Osteocyte (in vitro differentiated cells): Measurements from ENCODE around the gene ASTN2. TPM values are rescaled to one million over a fixed set of nuclear protein-coding genes. Genes with fewer than 3 reads are reported as not detected.

Experiments used
- DNase-seq: peaks from one replicate; pipeline ENCODE4 v3.0.0; 2021; ENCODE audit warnings: mixed read lengths; ENCODE audit not compliant: unreplicated experiment; ENCODE audit errors: extremely low spot score
- H3K27ac Mint-ChIP-seq: one replicate; pipeline ENCODE4 v1.8.0; 2021; ENCODE audit warnings: mild to moderate bottlenecking, mixed read lengths; ENCODE audit not compliant: unreplicated experiment
- H3K27me3 Mint-ChIP-seq: one replicate; pipeline ENCODE4 v1.8.0; 2021; ENCODE audit warnings: mixed read lengths; ENCODE audit not compliant: unreplicated experiment
- H3K36me3 Mint-ChIP-seq: one replicate; pipeline ENCODE4 v1.8.0; 2021; ENCODE audit warnings: mixed read lengths; ENCODE audit not compliant: unreplicated experiment
- H3K4me1 Mint-ChIP-seq: one replicate; pipeline ENCODE4 v1.8.0; 2021; ENCODE audit warnings: mixed read lengths; ENCODE audit not compliant: unreplicated experiment
- H3K4me3 Mint-ChIP-seq: one replicate; pipeline ENCODE4 v1.8.0; 2021; ENCODE audit warnings: mild to moderate bottlenecking, moderate library complexity, mixed read lengths; ENCODE audit not compliant: unreplicated experiment
- H3K9me3 Mint-ChIP-seq: one replicate; pipeline ENCODE4 v1.8.0; 2021; ENCODE audit warnings: mixed read lengths; ENCODE audit not compliant: unreplicated experiment
- CTCF ChIP-seq: fragments of 200-600 bp; sonication (generic); IDR thresholded peaks from 2 replicates; pipeline ENCODE4 v1.5.0; 2021; ENCODE audit warnings: antibody characterized with exemption, mild to moderate bottlenecking, moderate library complexity
- total RNA-seq: library from RNA; stranded (reverse); gene quantifications from 2 replicates; pipeline ENCODE4 v1.2.1, GENCODE V29; 2021

ASTN2 gene
- total RNA-seq, 1 donor from 2014 or later, result 2.3 TPM

- H3K27ac Mint-ChIP-seq, result no peak overlapping the region
- H3K36me3 Mint-ChIP-seq, result no peaks in the 10 kb centered on the region
- no peaks in the 10 kb centered on the region for H3K4me1 Mint-ChIP-seq
- H3K27me3 Mint-ChIP-seq, result no peaks in the 10 kb centered on the region
- peaks cover under 1% of the 10 kb centered on the region for H3K9me3 Mint-ChIP-seq
- no peak for DNase-seq
- no peak for TF ChIP-seq CTCF
- H3K4me3 Mint-ChIP-seq, result no peak overlapping the region
Measured at GRCh38 chr9:117343427-117343826, 71.4 kb downstream of the ASTN2 start.

DNA sequence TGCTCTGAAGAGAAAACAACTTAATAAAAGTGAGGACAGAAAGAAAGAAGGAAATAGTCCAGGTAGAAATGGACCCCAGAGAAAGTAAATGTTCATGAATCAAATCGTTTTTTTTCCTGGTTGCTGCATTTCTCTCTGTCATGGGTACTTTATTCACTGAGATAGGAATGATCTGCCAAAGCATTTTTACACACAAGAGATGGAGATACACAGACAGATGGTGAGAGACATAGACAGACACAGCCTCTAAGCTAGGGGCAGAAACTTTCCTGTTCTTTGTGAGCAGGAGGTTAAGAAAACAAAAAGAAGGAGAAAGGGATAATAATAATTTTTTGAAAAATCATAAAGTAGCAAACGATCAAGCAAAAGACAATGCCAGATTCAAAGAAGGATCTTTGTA lies 73.7 kb downstream of the ASTN2 start:
- no peaks in the 10 kb centered on the region for H3K4me1 Mint-ChIP-seq
- H3K27ac Mint-ChIP-seq, result no peak overlapping the region
- no peak for TF ChIP-seq CTCF
- H3K4me3 Mint-ChIP-seq, result no peak overlapping the region
- H3K9me3 Mint-ChIP-seq, result peaks cover 4% of the 10 kb centered on the region
- H3K36me3 Mint-ChIP-seq, result no peaks in the 10 kb centered on the region
- H3K27me3 Mint-ChIP-seq, result no peaks in the 10 kb centered on the region
- DNase-seq, result no peak

DNA sequence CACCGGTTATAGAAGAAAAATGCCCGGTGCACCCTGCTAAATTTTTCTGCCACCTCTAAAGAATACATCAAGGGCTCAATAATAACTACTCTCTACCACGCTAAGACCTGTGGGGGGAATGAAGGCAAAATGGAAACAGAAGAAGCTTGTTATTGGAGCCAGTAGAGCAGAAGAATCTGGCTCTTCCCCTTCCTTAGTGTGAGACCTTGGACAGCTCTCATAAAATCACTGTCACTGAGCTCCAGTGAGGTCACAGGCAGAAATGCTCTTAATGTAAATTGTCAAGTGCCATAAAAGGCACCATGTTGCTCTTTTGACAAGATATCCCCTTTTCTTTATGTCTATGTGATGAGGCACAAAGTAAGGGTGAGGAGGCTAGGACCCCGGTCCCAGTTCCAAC lies 74.4 kb downstream of the ASTN2 start:
- H3K9me3 Mint-ChIP-seq, result peaks cover 4% of the 10 kb centered on the region
- no peaks in the 10 kb centered on the region for H3K36me3 Mint-ChIP-seq
- no peak overlapping the region for H3K27ac Mint-ChIP-seq
- H3K4me1 Mint-ChIP-seq, result no peaks in the 10 kb centered on the region
- no peak for DNase-seq
- no peaks in the 10 kb centered on the region for H3K27me3 Mint-ChIP-seq
- TF ChIP-seq CTCF, result no peak
- H3K4me3 Mint-ChIP-seq, result no peak overlapping the region

DNA sequence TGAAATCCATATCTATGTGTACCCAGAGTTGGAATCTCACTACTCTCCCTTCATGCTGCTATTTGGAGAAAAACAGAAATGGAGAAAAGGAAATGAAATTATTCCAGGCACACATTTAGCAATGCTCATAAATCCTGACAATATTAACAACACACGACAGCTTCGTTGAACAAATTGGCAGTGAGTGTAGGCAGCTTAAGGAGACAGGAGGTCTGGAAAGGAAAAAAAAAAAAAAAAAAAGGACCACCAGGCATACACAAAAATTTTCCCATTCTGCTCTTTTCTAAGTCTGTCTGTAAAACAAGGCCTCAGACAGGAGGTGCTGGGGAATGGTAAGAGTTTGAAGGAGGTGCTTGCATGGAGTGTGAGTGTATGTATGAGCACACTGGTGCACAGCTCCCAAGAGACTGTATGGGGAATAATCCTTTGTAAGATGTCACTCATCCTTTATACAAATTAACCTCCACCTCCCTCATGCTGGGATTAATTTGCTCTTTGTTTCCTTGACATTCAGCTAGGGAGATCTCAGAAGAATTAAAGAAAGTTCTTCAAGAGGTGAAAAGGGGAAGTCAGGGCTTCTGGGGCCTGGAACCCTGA lies 78.9 kb downstream of the ASTN2 start:
- no peak for DNase-seq
- Mint-ChIP-seq H3K4me1 (no peaks in the 10 kb centered on the region), H3K9me3 (peaks cover 4% of the 10 kb centered on the region), H3K27me3 (no peaks in the 10 kb centered on the region), H3K27ac (no peak overlapping the region), H3K36me3 (no peaks in the 10 kb centered on the region), H3K4me3 (no peak overlapping the region)
- no peak for TF ChIP-seq CTCF

- H3K36me3 Mint-ChIP-seq, result no peaks in the 10 kb centered on the region
- no peak overlapping the region for H3K4me3 Mint-ChIP-seq
- no peak for DNase-seq
- no peaks in the 10 kb centered on the region for H3K27me3 Mint-ChIP-seq
- no peak for TF ChIP-seq CTCF
- H3K4me1 Mint-ChIP-seq, result no peaks in the 10 kb centered on the region
- no peak overlapping the region for H3K27ac Mint-ChIP-seq
- peaks cover 7% of the 10 kb centered on the region for H3K9me3 Mint-ChIP-seq
Measured at GRCh38 chr9:117334101-117334500, 80.8 kb downstream of the ASTN2 start.
